Sigmoid colon (tissue), 4 donors: Measurements from ENCODE around the gene PTBP3.
"Not testable (repeated sequence)": the region's sequence is repeated elsewhere in the genome, so short reads cannot be mapped to it uniquely, and the experiment has no call there.

ENCODE experiments used
- CTCF ChIP-seq, 4 experiments: fragments of 450-650 bp in 3 of 4; fragments of 200-600 bp in 1 of 4; IDR thresholded peaks; one replicate each; pipeline ENCODE4 v1.5.1; 2016 to 2019; ENCODE audit warnings: antibody characterized with exemption in 4 of 4, mild to moderate bottlenecking in 3 of 4, moderate library complexity in 2 of 4
- POLR2A ChIP-seq, 2 donors: fragments of 450-650 bp; IDR thresholded peaks; one replicate each; pipeline ENCODE4 v1.6.1; 2016; ENCODE audit warnings: antibody characterized with exemption in 2 of 2, mild to moderate bottlenecking in 2 of 2, moderate library complexity in 2 of 2
- POLR2AphosphoS5 ChIP-seq, 4 donors: sonication (generic); formaldehyde crosslinking; IDR thresholded peaks; one replicate each; pipeline ENCODE4 v1.6.1; 2017; ENCODE audit warnings: antibody characterized with exemption in 4 of 4

- TF ChIP-seq POLR2A, POLR2AphosphoS5, CTCF (IDR thresholded peaks at IDR 0.05): not testable (repeated sequence)
Measured at GRCh38 chr9:112267086-112267485, 66.3 kb downstream of the PTBP3 start.
